ENCODE measurements around the gene PIM1. TPM values are rescaled to one million over a fixed set of nuclear protein-coding genes. Genes with fewer than 3 reads are reported as not detected.
"Not testable (repeated sequence)": the region's sequence is repeated elsewhere in the genome, so short reads cannot be mapped to it uniquely, and the experiment has no call there.

PIM1 gene
- total RNA-seq, 1 donor from 2014 or later: 41.5 TPM

DNA sequence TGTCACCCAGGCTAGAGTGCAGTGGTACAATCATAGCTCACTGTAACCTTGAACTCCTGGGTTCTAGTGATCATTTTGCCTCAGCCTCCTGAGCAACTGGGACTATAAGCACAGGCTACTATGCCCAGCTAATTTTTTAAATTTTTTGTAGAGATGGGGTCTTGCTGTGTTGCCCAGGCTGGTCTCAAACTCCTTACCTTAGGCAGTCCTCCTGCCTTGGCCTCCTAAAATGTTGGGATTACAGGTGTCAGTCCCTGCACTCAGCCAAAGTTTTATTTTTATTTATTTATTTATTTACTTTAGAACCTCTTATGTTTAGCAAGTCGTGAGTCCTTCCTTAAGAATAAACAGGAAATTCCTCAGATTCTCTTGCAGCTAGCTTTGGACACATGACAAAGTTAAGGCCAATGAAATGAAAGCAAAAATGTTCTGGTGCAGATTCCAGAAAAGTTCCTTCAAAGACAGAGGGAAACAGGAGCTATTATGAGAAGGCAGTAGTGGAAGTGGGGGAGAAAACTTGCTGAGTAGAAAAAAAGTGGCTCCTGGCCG, 19.1 kb downstream of the PIM1 start:
- peaks cover 8% of the 10 kb centered on the region for H3K4me1 Mint-ChIP-seq (ENCODE audit: unreplicated experiment)
- H3K4me3 Mint-ChIP-seq: no peak overlapping the region
- TF ChIP-seq, protein P1, sequence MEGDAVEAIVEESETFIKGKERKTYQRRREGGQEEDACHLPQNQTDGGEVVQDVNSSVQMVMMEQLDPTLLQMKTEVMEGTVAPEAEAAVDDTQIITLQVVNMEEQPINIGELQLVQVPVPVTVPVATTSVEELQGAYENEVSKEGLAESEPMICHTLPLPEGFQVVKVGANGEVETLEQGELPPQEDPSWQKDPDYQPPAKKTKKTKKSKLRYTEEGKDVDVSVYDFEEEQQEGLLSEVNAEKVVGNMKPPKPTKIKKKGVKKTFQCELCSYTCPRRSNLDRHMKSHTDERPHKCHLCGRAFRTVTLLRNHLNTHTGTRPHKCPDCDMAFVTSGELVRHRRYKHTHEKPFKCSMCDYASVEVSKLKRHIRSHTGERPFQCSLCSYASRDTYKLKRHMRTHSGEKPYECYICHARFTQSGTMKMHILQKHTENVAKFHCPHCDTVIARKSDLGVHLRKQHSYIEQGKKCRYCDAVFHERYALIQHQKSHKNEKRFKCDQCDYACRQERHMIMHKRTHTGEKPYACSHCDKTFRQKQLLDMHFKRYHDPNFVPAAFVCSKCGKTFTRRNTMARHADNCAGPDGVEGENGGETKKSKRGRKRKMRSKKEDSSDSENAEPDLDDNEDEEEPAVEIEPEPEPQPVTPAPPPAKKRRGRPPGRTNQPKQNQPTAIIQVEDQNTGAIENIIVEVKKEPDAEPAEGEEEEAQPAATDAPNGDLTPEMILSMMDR (conservative IDR thresholded peaks at IDR 0.05): no peak
- no peak for DNase-seq (ENCODE audit: extremely low spot score, unreplicated experiment)
- no peaks in the 10 kb centered on the region for H3K36me3 Mint-ChIP-seq
- H3K27ac Mint-ChIP-seq: no peak overlapping the region
- peaks cover 8% of the 10 kb centered on the region for H3K27me3 Mint-ChIP-seq
- H3K9me3 Mint-ChIP-seq: no peaks in the 10 kb centered on the region

DNA sequence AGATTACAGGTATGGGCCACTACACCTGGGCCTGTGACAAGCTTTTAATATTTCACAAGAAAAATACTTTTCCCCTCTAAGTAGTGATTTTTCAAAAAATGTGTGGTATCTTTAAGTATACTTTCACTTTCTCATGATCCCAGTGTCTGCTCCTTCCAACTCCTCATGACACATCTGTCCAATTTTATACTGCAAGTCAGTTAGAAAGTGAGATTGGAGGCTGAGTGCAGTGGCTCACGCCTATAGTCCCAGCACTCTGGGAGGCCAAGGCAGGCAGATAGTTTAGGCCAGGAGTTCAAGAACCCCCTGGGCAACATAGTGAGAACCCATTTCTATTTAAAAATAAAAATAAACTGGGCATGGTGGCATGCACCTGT, 20.2 kb downstream of the PIM1 start:
- Mint-ChIP-seq H3K4me3 (no peak overlapping the region), H3K4me1 (ENCODE audit: unreplicated experiment) (peaks cover 8% of the 10 kb centered on the region), H3K27ac (peak overlapping the region; percentile 26), H3K9me3 (no peaks in the 10 kb centered on the region), H3K36me3 (no peaks in the 10 kb centered on the region), H3K27me3 (peaks cover 8% of the 10 kb centered on the region)
- DNase-seq (ENCODE audit: extremely low spot score, unreplicated experiment): no peak
- TF ChIP-seq, protein P1 (conservative IDR thresholded peaks at IDR 0.05): no peak

DNA sequence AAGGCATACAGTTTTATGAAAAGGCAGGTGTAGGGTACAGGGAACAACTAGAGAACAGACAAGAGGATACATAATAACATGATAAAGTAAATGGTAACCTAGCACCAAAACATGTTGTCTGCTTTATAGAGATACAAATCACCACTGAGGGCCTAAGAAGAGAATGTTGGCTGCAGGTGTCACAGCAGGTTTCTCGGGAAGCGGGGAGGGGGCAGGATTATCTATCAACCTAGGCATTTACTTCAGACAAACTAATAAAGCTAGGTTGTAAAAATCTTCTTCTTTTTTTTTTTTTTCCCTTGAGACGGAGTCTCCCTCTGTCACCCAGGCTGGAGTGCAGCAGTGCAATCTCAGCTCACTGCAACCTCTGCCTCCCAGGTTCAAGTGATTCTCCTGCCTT, 22.7 kb downstream of the PIM1 start:
- H3K27me3 Mint-ChIP-seq: peaks cover 3% of the 10 kb centered on the region
- no peaks in the 10 kb centered on the region for H3K36me3 Mint-ChIP-seq
- H3K4me3 Mint-ChIP-seq: no peak overlapping the region

DNA sequence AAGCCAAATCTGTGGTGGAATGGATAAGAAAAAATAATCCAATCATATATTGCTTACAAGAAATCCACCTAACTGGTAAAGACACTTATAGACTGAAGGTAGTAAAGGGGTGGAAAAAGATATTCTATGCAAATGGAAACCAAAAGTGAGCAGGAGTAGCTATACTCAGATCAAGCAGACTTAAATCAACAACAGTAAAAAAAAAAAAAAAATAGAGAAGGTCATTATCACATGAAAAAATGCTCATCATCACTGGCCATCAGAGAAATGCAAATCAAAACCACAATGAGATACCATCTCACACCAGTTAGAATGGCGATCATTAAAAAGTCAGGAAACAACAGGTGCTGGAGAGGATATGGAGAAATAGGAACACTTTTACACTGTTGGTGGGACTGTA, 24.9 kb downstream of the PIM1 start:
- not testable (repeated sequence) for H3K4me1 Mint-ChIP-seq (ENCODE audit: unreplicated experiment); H3K27me3 Mint-ChIP-seq; H3K4me3 Mint-ChIP-seq; H3K9me3 Mint-ChIP-seq; DNase-seq (ENCODE audit: extremely low spot score, unreplicated experiment); H3K27ac Mint-ChIP-seq; H3K36me3 Mint-ChIP-seq

More for the DNA sequence above, 22.7 kb downstream of the PIM1 start:
- Mint-ChIP-seq H3K4me1 (ENCODE audit: unreplicated experiment) (peaks cover 8% of the 10 kb centered on the region), H3K27ac (no peak overlapping the region), H3K9me3 (no peaks in the 10 kb centered on the region)
- TF ChIP-seq, protein P1 (conservative IDR thresholded peaks at IDR 0.05): no peak
- DNase-seq (ENCODE audit: extremely low spot score, unreplicated experiment): no peak

DNA sequence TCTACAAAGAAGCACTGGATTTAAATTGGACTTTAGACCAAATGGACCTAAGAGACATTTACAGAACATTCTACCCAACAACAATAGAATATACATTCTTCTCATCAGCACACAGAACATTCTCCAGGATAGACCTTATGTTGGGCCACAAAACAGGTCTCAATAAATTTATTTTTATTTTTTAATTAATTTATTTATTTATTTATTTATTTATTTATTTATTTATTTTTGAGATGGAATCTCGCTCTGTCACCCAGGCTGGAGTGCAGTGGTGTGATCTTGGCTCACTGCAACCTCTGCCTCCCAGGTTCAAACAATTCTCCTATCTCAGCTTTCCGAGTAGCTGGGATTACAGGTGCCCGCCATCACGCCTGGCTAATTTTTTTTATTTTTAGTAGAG, 26.5 kb downstream of the PIM1 start:
- H3K4me1 Mint-ChIP-seq (ENCODE audit: unreplicated experiment): peaks cover 17% of the 10 kb centered on the region
- not testable (repeated sequence) for H3K9me3 Mint-ChIP-seq; H3K36me3 Mint-ChIP-seq; H3K27ac Mint-ChIP-seq; H3K4me3 Mint-ChIP-seq; DNase-seq (ENCODE audit: extremely low spot score, unreplicated experiment)
- H3K27me3 Mint-ChIP-seq: peaks cover 10% of the 10 kb centered on the region

DNA sequence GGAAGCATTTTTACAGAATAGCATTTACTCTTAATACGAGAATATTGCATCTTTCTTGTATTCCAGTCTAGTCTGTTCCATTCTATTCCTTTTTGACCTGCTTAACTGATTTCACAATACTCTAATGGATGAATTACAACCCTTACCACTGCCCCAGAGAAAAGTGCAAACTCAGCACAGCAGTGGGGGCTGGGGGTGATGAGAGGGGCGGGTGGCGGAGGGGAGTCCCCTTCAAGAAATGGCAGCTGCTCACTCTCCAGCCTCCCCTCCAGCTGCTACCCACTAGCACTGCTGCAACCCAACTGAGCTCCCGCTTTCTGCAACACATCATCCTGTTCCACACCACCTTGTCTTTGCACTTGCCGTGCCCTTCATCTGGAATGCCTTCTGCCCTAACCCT, 30.1 kb downstream of the PIM1 start:
- Mint-ChIP-seq H3K36me3 (no peaks in the 10 kb centered on the region), H3K4me3 (no peak overlapping the region), H3K4me1 (ENCODE audit: unreplicated experiment) (peaks cover 15% of the 10 kb centered on the region), H3K27ac (no peak overlapping the region), H3K27me3 (peaks cover 20% of the 10 kb centered on the region), H3K9me3 (no peaks in the 10 kb centered on the region)
- DNase-seq (ENCODE audit: extremely low spot score, unreplicated experiment): no peak
- TF ChIP-seq, protein P1 (conservative IDR thresholded peaks at IDR 0.05): no peak

DNA sequence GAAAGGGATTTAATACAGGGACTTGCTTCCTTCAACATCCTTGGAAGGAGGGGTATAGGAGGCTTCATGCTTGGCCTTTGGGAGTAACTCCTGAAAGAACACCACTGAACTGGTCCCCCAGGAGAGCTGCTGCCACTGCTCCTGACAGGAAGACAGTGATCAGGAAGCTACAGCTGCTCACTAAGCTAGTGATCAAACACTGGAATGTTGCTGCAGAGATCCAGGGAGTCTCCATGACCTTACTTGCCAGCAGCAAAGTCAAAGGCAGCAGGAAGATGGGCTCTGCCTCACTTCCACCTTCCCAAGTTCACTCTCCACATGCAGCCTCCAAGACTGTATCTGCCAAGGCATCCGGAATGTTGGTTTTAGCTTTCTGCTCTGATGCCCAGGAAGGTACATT, 31.8 kb downstream of the PIM1 start:
- Mint-ChIP-seq H3K9me3 (no peaks in the 10 kb centered on the region), H3K4me3 (no peak overlapping the region), H3K36me3 (no peaks in the 10 kb centered on the region), H3K4me1 (ENCODE audit: unreplicated experiment) (peaks cover 15% of the 10 kb centered on the region), H3K27ac (no peak overlapping the region), H3K27me3 (peaks cover 20% of the 10 kb centered on the region)
- DNase-seq (ENCODE audit: extremely low spot score, unreplicated experiment): no peak
- TF ChIP-seq, protein P1 (conservative IDR thresholded peaks at IDR 0.05): no peak

Data from type B pancreatic cell (in vitro differentiated cells).